WTC11 (cell line): ENCODE results near the gene OR13C5. TPM values are rescaled to one million over a fixed set of nuclear protein-coding genes. Genes with fewer than 3 reads are reported as not detected.

Experiments used
- ATAC-seq: fragments of 200-7000 bp; cut with Tn5 transposase; 2 replicates; pipeline ENCODE4 v1.10.0; 2021; ENCODE audit warnings: mild to moderate bottlenecking, moderate library complexity
- CTCF ChIA-PET: fragments of 300-600 bp; sonication (Branson Sonifier 250); formaldehyde crosslinking; loops from one replicate; lab custom pipeline; 2021; ENCODE audit warnings: antibody characterized with exemption; lab: Charles Lee
- POLR2A ChIA-PET: fragments of 350-600 bp; sonication (Branson Sonifier 250); formaldehyde crosslinking; loops from one replicate; lab custom pipeline; 2021; ENCODE audit warnings: antibody characterized with exemption; lab: Charles Lee
- DNase-seq: peaks from one replicate; pipeline ENCODE4 v3.0.0; 2021; ENCODE audit warnings: low spot score
- H3K27ac Mint-ChIP-seq: 2 replicates; pipeline ENCODE4 v1.8.0; 2021; ENCODE audit warnings: mixed read lengths
- H3K27me3 Mint-ChIP-seq: 2 replicates; pipeline ENCODE4 v1.8.0; 2021; ENCODE audit warnings: low read depth, mild to moderate bottlenecking, moderate library complexity, mixed read lengths
- H3K36me3 Mint-ChIP-seq: 2 replicates; pipeline ENCODE4 v1.8.0; 2021; ENCODE audit warnings: mixed read lengths
- H3K4me1 Mint-ChIP-seq: 2 replicates; pipeline ENCODE4 v1.8.0; 2022; ENCODE audit warnings: mixed read lengths
- H3K4me3 Mint-ChIP-seq: 2 replicates; pipeline ENCODE4 v1.8.0; 2021; ENCODE audit warnings: mild to moderate bottlenecking, moderate library complexity, mixed read lengths
- H3K9me3 Mint-ChIP-seq: 2 replicates; pipeline ENCODE4 v1.8.0; 2021; ENCODE audit warnings: mixed read lengths
- CBFB ChIP-seq: sonication (generic); formaldehyde crosslinking; IDR thresholded peaks from 2 replicates; pipeline ENCODE4 v1.8.1; 2022; ENCODE audit warnings: mild to moderate bottlenecking, low read depth, missing genetic modification reagents
- CREM ChIP-seq: sonication (generic); formaldehyde crosslinking; IDR thresholded peaks from 2 replicates; pipeline ENCODE4 v1.8.1; 2022; ENCODE audit warnings: mild to moderate bottlenecking, missing genetic modification reagents, moderate library complexity
- ELF4 ChIP-seq: sonication (generic); formaldehyde crosslinking; IDR thresholded peaks from 2 replicates; pipeline ENCODE4 v1.8.1; 2022; ENCODE audit warnings: low read depth, mild to moderate bottlenecking, moderate library complexity, missing genetic modification reagents
- ESRRA ChIP-seq: sonication (generic); formaldehyde crosslinking; IDR thresholded peaks from 2 replicates; pipeline ENCODE4 v1.8.1; 2022; ENCODE audit warnings: mild to moderate bottlenecking, missing genetic modification reagents, borderline replicate concordance
- ETV6 ChIP-seq: sonication (generic); formaldehyde crosslinking; IDR thresholded peaks from 2 replicates; pipeline ENCODE4 v1.8.1; 2022; ENCODE audit warnings: mild to moderate bottlenecking, missing genetic modification reagents
- FOXK1 ChIP-seq: sonication (generic); formaldehyde crosslinking; IDR thresholded peaks from 2 replicates; pipeline ENCODE4 v1.8.0; 2022; ENCODE audit warnings: mild to moderate bottlenecking, moderate library complexity, missing genetic modification reagents
- FOXP1 ChIP-seq: sonication (generic); formaldehyde crosslinking; IDR thresholded peaks from 2 replicates; pipeline ENCODE4 v1.8.0; 2022; ENCODE audit warnings: missing genetic modification reagents, mild to moderate bottlenecking, moderate library complexity, borderline replicate concordance
- GRHL2 ChIP-seq: fragments of 250-450 bp; sonication (Bioruptor Pico); IDR thresholded peaks from 2 replicates; pipeline ENCODE4 v1.8.0; 2022; ENCODE audit warnings: mild to moderate bottlenecking, moderate library complexity; ENCODE audit not compliant: insufficient replicate concordance, severe bottlenecking
- JAZF1 ChIP-seq: fragments of 250-450 bp; sonication (Bioruptor Pico); IDR thresholded peaks from 2 replicates; pipeline ENCODE4 v1.9.0; 2021; ENCODE audit warnings: moderate library complexity, mild to moderate bottlenecking, inconsistent platforms
- NFE2L1 ChIP-seq: sonication (generic); formaldehyde crosslinking; IDR thresholded peaks from 2 replicates; pipeline ENCODE4 v1.8.1; 2023; ENCODE audit warnings: missing genetic modification reagents
- TEAD4 ChIP-seq: sonication (generic); formaldehyde crosslinking; IDR thresholded peaks from 2 replicates; pipeline ENCODE4 v1.8.0; 2022; ENCODE audit warnings: mild to moderate bottlenecking, missing genetic modification reagents
- ZNF138 ChIP-seq: sonication (generic); formaldehyde crosslinking; conservative IDR thresholded peaks from 2 replicates; pipeline ENCODE4 v1.8.1; 2022; ENCODE audit warnings: mild to moderate bottlenecking, moderate library complexity, missing genetic modification reagents
- ZNF219 ChIP-seq: sonication (generic); formaldehyde crosslinking; IDR thresholded peaks from 2 replicates; pipeline ENCODE4 v1.8.0; 2023; ENCODE audit warnings: missing genetic modification reagents, mild to moderate bottlenecking, borderline replicate concordance
- ZNF396 ChIP-seq: fragments of 250-450 bp; sonication (Bioruptor Pico); IDR thresholded peaks from 2 replicates; pipeline ENCODE4 v1.8.0; 2021; ENCODE audit warnings: mild to moderate bottlenecking, moderate library complexity, borderline replicate concordance
- total RNA-seq: library from RNA; stranded (reverse); gene quantifications from 3 replicates; pipeline ENCODE4 v1.2.3, GENCODE V29; 2021
- TF ChIP-seq, protein P1 (sequence below): sonication (generic); formaldehyde crosslinking; IDR thresholded peaks from 2 replicates; pipeline ENCODE4 v1.8.1; 2023; ENCODE audit warnings: mild to moderate bottlenecking, missing genetic modification reagents
- TF ChIP-seq, protein P2 (sequence below): sonication (generic); formaldehyde crosslinking; IDR thresholded peaks from 2 replicates; pipeline ENCODE4 v1.8.0; 2023; ENCODE audit warnings: mild to moderate bottlenecking, missing genetic modification reagents
- TF ChIP-seq, protein P3 (sequence below): fragments of 250-450 bp; sonication (Bioruptor Pico); IDR thresholded peaks from 2 replicates; pipeline ENCODE4 v1.9.0; 2021; ENCODE audit warnings: mild to moderate bottlenecking, borderline replicate concordance
- TF ChIP-seq, protein P4 (sequence below): sonication (generic); formaldehyde crosslinking; conservative IDR thresholded peaks from 2 replicates; pipeline ENCODE4 v1.8.1; 2023; ENCODE audit warnings: mild to moderate bottlenecking, low read depth, missing genetic modification reagents, moderate library complexity
- TF ChIP-seq, protein P5 (sequence below): fragments of 250-450 bp; sonication (Bioruptor Pico); IDR thresholded peaks from 2 replicates; pipeline ENCODE4 v2.1.2; 2022; ENCODE audit warnings: mild to moderate bottlenecking, moderate library complexity
- TF ChIP-seq, protein P6 (sequence below): sonication (generic); formaldehyde crosslinking; IDR thresholded peaks from 2 replicates; pipeline ENCODE4 v1.8.1; 2022; ENCODE audit warnings: mild to moderate bottlenecking, missing genetic modification reagents, moderate library complexity, borderline replicate concordance

The OR13C5 gene
- total RNA-seq, 1 experiment from 2014 or later = not detected

DNA sequence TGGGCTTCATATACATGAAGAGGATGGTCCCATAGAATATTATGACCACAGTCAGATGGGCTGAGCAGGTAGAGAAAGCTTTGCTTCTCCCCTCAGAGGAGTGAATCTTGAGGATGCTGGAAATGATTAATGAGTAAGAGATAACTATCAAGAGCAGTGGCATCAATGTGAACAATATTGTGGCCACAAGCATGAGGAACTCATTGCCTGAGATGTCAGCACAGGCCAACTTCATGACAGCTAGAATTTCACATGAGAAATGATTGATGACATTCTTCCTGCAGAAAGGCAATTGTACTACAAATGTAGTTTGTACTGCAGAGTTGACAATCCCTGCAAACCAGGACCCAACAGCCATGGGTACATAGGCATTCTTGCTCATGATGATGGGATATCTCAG is 18.2 kb upstream of the OR13C5 start:
- POLR2A ChIA-PET = no interaction called here
- Mint-ChIP-seq H3K9me3 (no peaks in the 10 kb centered on the region), H3K36me3 (no peaks in the 10 kb centered on the region), H3K4me3 (no peak overlapping the region), H3K4me1 (no peaks in the 10 kb centered on the region), H3K27ac (no peak overlapping the region), H3K27me3 (no peaks in the 10 kb centered on the region; the same call in 1 of the 2 replicates)
- TF ChIP-seq GRHL2 (no peak), ZNF219 (CRISPR knock-in tag) (no peak), ETV6 (CRISPR knock-in tag) (no peak), TEAD4 (no peak), CREM (CRISPR knock-in tag) (no peak), JAZF1 (CRISPR knock-in tag) (no peak), ZNF138 (CRISPR knock-in tag) (no peak), CBFB (CRISPR knock-in tag) (no peak), ELF4 (no peak), FOXK1 (CRISPR knock-in tag) (no peak), ESRRA (CRISPR knock-in tag) (no peak), FOXP1 (CRISPR knock-in tag) (no peak), NFE2L1 (CRISPR knock-in tag) (no peak), ZNF396 (CRISPR knock-in tag) (no peak)
- TF ChIP-seq, protein P1, sequence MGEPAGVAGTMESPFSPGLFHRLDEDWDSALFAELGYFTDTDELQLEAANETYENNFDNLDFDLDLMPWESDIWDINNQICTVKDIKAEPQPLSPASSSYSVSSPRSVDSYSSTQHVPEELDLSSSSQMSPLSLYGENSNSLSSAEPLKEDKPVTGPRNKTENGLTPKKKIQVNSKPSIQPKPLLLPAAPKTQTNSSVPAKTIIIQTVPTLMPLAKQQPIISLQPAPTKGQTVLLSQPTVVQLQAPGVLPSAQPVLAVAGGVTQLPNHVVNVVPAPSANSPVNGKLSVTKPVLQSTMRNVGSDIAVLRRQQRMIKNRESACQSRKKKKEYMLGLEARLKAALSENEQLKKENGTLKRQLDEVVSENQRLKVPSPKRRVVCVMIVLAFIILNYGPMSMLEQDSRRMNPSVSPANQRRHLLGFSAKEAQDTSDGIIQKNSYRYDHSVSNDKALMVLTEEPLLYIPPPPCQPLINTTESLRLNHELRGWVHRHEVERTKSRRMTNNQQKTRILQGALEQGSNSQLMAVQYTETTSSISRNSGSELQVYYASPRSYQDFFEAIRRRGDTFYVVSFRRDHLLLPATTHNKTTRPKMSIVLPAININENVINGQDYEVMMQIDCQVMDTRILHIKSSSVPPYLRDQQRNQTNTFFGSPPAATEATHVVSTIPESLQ = no peak
- TF ChIP-seq, protein P2, sequence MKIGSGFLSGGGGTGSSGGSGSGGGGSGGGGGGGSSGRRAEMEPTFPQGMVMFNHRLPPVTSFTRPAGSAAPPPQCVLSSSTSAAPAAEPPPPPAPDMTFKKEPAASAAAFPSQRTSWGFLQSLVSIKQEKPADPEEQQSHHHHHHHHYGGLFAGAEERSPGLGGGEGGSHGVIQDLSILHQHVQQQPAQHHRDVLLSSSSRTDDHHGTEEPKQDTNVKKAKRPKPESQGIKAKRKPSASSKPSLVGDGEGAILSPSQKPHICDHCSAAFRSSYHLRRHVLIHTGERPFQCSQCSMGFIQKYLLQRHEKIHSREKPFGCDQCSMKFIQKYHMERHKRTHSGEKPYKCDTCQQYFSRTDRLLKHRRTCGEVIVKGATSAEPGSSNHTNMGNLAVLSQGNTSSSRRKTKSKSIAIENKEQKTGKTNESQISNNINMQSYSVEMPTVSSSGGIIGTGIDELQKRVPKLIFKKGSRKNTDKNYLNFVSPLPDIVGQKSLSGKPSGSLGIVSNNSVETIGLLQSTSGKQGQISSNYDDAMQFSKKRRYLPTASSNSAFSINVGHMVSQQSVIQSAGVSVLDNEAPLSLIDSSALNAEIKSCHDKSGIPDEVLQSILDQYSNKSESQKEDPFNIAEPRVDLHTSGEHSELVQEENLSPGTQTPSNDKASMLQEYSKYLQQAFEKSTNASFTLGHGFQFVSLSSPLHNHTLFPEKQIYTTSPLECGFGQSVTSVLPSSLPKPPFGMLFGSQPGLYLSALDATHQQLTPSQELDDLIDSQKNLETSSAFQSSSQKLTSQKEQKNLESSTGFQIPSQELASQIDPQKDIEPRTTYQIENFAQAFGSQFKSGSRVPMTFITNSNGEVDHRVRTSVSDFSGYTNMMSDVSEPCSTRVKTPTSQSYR = no peak
- TF ChIP-seq, protein P3, sequence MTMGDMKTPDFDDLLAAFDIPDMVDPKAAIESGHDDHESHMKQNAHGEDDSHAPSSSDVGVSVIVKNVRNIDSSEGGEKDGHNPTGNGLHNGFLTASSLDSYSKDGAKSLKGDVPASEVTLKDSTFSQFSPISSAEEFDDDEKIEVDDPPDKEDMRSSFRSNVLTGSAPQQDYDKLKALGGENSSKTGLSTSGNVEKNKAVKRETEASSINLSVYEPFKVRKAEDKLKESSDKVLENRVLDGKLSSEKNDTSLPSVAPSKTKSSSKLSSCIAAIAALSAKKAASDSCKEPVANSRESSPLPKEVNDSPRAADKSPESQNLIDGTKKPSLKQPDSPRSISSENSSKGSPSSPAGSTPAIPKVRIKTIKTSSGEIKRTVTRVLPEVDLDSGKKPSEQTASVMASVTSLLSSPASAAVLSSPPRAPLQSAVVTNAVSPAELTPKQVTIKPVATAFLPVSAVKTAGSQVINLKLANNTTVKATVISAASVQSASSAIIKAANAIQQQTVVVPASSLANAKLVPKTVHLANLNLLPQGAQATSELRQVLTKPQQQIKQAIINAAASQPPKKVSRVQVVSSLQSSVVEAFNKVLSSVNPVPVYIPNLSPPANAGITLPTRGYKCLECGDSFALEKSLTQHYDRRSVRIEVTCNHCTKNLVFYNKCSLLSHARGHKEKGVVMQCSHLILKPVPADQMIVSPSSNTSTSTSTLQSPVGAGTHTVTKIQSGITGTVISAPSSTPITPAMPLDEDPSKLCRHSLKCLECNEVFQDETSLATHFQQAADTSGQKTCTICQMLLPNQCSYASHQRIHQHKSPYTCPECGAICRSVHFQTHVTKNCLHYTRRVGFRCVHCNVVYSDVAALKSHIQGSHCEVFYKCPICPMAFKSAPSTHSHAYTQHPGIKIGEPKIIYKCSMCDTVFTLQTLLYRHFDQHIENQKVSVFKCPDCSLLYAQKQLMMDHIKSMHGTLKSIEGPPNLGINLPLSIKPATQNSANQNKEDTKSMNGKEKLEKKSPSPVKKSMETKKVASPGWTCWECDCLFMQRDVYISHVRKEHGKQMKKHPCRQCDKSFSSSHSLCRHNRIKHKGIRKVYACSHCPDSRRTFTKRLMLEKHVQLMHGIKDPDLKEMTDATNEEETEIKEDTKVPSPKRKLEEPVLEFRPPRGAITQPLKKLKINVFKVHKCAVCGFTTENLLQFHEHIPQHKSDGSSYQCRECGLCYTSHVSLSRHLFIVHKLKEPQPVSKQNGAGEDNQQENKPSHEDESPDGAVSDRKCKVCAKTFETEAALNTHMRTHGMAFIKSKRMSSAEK (CRISPR knock-in tag) = no peak
- TF ChIP-seq, protein P4, sequence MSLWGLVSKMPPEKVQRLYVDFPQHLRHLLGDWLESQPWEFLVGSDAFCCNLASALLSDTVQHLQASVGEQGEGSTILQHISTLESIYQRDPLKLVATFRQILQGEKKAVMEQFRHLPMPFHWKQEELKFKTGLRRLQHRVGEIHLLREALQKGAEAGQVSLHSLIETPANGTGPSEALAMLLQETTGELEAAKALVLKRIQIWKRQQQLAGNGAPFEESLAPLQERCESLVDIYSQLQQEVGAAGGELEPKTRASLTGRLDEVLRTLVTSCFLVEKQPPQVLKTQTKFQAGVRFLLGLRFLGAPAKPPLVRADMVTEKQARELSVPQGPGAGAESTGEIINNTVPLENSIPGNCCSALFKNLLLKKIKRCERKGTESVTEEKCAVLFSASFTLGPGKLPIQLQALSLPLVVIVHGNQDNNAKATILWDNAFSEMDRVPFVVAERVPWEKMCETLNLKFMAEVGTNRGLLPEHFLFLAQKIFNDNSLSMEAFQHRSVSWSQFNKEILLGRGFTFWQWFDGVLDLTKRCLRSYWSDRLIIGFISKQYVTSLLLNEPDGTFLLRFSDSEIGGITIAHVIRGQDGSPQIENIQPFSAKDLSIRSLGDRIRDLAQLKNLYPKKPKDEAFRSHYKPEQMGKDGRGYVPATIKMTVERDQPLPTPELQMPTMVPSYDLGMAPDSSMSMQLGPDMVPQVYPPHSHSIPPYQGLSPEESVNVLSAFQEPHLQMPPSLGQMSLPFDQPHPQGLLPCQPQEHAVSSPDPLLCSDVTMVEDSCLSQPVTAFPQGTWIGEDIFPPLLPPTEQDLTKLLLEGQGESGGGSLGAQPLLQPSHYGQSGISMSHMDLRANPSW (CRISPR knock-in tag) = no peak
- TF ChIP-seq, protein P5, sequence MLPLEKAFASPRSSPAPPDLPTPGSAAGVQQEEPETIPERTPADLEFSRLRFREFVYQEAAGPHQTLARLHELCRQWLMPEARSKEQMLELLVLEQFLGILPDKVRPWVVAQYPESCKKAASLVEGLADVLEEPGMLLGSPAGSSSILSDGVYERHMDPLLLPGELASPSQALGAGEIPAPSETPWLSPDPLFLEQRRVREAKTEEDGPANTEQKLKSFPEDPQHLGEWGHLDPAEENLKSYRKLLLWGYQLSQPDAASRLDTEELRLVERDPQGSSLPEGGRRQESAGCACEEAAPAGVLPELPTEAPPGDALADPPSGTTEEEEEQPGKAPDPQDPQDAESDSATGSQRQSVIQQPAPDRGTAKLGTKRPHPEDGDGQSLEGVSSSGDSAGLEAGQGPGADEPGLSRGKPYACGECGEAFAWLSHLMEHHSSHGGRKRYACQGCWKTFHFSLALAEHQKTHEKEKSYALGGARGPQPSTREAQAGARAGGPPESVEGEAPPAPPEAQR = no peak
- TF ChIP-seq, protein P6, sequence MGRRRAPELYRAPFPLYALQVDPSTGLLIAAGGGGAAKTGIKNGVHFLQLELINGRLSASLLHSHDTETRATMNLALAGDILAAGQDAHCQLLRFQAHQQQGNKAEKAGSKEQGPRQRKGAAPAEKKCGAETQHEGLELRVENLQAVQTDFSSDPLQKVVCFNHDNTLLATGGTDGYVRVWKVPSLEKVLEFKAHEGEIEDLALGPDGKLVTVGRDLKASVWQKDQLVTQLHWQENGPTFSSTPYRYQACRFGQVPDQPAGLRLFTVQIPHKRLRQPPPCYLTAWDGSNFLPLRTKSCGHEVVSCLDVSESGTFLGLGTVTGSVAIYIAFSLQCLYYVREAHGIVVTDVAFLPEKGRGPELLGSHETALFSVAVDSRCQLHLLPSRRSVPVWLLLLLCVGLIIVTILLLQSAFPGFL (CRISPR knock-in tag) = no peak
- CTCF ChIA-PET = no interaction called here
- no peak for DNase-seq
- ATAC-seq = no peak
